ENCODE data around the gene RBM22. TPM values are rescaled to one million over a fixed set of nuclear protein-coding genes. Genes with fewer than 3 reads are reported as not detected.

The RBM22 gene
- total RNA-seq, 1 experiment from 2014 or later = 34.0 TPM

DNA sequence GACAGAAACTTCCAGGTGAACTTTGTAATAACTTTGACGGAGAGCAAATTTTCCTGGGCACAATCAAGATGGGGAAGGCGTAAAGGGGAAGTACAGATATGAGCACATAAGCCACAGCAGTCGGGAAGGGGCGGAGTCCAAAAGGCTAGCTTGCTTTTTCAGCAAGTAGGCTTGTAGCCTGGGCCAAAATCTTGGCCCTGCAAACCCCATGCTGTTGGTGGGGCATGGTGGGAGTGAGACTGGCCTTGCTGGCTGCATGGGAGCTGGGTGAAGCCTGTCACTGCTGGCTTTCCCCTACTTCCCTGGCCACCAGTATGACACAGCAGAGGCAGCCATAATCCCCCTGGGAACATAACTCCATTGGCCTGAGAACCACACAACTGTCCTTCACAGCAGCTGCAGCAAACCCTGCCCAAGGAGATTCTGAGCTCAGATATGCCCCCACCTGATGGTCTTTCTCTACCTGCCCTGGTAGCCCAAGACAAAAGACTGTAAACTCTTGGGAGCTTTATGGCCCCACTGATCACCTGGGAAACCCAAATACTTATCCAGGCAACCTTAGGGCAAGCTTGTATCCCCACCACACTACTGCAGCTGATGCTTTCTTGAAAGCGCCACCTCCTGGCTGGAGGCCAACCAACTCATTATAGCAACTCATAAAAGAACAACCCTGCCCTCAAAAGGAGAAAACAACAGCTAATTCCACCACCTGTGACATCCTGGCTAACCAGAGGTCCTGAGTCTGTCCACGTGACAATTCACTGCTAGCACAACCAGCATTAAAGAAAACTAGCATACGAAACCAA, 33.9 kb upstream of the RBM22 start:
- ATAC-seq (peak; percentile 60), DNase-seq (ENCODE audit: low spot score) (peak; percentile 21)
- no peak overlapping the region for H3K4me3 Mint-ChIP-seq
- CTCF ChIA-PET = interaction anchor here (0.6 to 2.4 kb wide), 16 partner anchors 8 to 518 kb away, joined by 3 to 17 read pairs (median 4); partner anchors contain the start of genes DCTN4, GM2A, RBM22 and SMIM3
- H3K9me3 Mint-ChIP-seq = peaks cover 27% of the 10 kb centered on the region
- H3K4me1 Mint-ChIP-seq = peaks cover 29% of the 10 kb centered on the region
- POLR2A ChIA-PET = no interaction called here
- H3K27me3 Mint-ChIP-seq (ENCODE audit: low read depth) = no peaks in the 10 kb centered on the region
- H3K27ac Mint-ChIP-seq = no peak overlapping the region
- H3K36me3 Mint-ChIP-seq = peaks cover 65% of the 10 kb centered on the region
- TF ChIP-seq, protein P1, sequence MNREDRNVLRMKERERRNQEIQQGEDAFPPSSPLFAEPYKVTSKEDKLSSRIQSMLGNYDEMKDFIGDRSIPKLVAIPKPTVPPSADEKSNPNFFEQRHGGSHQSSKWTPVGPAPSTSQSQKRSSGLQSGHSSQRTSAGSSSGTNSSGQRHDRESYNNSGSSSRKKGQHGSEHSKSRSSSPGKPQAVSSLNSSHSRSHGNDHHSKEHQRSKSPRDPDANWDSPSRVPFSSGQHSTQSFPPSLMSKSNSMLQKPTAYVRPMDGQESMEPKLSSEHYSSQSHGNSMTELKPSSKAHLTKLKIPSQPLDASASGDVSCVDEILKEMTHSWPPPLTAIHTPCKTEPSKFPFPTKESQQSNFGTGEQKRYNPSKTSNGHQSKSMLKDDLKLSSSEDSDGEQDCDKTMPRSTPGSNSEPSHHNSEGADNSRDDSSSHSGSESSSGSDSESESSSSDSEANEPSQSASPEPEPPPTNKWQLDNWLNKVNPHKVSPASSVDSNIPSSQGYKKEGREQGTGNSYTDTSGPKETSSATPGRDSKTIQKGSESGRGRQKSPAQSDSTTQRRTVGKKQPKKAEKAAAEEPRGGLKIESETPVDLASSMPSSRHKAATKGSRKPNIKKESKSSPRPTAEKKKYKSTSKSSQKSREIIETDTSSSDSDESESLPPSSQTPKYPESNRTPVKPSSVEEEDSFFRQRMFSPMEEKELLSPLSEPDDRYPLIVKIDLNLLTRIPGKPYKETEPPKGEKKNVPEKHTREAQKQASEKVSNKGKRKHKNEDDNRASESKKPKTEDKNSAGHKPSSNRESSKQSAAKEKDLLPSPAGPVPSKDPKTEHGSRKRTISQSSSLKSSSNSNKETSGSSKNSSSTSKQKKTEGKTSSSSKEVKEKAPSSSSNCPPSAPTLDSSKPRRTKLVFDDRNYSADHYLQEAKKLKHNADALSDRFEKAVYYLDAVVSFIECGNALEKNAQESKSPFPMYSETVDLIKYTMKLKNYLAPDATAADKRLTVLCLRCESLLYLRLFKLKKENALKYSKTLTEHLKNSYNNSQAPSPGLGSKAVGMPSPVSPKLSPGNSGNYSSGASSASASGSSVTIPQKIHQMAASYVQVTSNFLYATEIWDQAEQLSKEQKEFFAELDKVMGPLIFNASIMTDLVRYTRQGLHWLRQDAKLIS (CRISPR knock-in tag; IDR thresholded peaks at IDR 0.05; ENCODE audit: borderline replicate concordance) = no peak
- no peak for TF ChIP-seq NR3C1 (CRISPR knock-in tag; conservative IDR thresholded peaks at IDR 0.05; ENCODE audit: low read depth)
- TF ChIP-seq, protein P2, sequence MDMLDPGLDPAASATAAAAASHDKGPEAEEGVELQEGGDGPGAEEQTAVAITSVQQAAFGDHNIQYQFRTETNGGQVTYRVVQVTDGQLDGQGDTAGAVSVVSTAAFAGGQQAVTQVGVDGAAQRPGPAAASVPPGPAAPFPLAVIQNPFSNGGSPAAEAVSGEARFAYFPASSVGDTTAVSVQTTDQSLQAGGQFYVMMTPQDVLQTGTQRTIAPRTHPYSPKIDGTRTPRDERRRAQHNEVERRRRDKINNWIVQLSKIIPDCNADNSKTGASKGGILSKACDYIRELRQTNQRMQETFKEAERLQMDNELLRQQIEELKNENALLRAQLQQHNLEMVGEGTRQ (CRISPR knock-in tag; IDR thresholded peaks at IDR 0.05) = no peak
- TF ChIP-seq, protein P3, sequence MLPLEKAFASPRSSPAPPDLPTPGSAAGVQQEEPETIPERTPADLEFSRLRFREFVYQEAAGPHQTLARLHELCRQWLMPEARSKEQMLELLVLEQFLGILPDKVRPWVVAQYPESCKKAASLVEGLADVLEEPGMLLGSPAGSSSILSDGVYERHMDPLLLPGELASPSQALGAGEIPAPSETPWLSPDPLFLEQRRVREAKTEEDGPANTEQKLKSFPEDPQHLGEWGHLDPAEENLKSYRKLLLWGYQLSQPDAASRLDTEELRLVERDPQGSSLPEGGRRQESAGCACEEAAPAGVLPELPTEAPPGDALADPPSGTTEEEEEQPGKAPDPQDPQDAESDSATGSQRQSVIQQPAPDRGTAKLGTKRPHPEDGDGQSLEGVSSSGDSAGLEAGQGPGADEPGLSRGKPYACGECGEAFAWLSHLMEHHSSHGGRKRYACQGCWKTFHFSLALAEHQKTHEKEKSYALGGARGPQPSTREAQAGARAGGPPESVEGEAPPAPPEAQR (CRISPR knock-in tag; IDR thresholded peaks at IDR 0.05) = no peak
- TF ChIP-seq, protein P4, sequence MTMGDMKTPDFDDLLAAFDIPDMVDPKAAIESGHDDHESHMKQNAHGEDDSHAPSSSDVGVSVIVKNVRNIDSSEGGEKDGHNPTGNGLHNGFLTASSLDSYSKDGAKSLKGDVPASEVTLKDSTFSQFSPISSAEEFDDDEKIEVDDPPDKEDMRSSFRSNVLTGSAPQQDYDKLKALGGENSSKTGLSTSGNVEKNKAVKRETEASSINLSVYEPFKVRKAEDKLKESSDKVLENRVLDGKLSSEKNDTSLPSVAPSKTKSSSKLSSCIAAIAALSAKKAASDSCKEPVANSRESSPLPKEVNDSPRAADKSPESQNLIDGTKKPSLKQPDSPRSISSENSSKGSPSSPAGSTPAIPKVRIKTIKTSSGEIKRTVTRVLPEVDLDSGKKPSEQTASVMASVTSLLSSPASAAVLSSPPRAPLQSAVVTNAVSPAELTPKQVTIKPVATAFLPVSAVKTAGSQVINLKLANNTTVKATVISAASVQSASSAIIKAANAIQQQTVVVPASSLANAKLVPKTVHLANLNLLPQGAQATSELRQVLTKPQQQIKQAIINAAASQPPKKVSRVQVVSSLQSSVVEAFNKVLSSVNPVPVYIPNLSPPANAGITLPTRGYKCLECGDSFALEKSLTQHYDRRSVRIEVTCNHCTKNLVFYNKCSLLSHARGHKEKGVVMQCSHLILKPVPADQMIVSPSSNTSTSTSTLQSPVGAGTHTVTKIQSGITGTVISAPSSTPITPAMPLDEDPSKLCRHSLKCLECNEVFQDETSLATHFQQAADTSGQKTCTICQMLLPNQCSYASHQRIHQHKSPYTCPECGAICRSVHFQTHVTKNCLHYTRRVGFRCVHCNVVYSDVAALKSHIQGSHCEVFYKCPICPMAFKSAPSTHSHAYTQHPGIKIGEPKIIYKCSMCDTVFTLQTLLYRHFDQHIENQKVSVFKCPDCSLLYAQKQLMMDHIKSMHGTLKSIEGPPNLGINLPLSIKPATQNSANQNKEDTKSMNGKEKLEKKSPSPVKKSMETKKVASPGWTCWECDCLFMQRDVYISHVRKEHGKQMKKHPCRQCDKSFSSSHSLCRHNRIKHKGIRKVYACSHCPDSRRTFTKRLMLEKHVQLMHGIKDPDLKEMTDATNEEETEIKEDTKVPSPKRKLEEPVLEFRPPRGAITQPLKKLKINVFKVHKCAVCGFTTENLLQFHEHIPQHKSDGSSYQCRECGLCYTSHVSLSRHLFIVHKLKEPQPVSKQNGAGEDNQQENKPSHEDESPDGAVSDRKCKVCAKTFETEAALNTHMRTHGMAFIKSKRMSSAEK (CRISPR knock-in tag; IDR thresholded peaks at IDR 0.05; ENCODE audit: borderline replicate concordance) = no peak
- TF ChIP-seq, protein P5, sequence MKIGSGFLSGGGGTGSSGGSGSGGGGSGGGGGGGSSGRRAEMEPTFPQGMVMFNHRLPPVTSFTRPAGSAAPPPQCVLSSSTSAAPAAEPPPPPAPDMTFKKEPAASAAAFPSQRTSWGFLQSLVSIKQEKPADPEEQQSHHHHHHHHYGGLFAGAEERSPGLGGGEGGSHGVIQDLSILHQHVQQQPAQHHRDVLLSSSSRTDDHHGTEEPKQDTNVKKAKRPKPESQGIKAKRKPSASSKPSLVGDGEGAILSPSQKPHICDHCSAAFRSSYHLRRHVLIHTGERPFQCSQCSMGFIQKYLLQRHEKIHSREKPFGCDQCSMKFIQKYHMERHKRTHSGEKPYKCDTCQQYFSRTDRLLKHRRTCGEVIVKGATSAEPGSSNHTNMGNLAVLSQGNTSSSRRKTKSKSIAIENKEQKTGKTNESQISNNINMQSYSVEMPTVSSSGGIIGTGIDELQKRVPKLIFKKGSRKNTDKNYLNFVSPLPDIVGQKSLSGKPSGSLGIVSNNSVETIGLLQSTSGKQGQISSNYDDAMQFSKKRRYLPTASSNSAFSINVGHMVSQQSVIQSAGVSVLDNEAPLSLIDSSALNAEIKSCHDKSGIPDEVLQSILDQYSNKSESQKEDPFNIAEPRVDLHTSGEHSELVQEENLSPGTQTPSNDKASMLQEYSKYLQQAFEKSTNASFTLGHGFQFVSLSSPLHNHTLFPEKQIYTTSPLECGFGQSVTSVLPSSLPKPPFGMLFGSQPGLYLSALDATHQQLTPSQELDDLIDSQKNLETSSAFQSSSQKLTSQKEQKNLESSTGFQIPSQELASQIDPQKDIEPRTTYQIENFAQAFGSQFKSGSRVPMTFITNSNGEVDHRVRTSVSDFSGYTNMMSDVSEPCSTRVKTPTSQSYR (CRISPR knock-in tag; IDR thresholded peaks at IDR 0.05) = no peak
- TF ChIP-seq KAT7 (CRISPR knock-in tag; IDR thresholded peaks at IDR 0.05; ENCODE audit: borderline replicate concordance) = no peak
- TF ChIP-seq SP1 (CRISPR knock-in tag; conservative IDR thresholded peaks at IDR 0.05) = no peak
- no peak for TF ChIP-seq NFYB (CRISPR knock-in tag; conservative IDR thresholded peaks at IDR 0.05; ENCODE audit: low read depth)
- TF ChIP-seq ZNF138 (CRISPR knock-in tag; conservative IDR thresholded peaks at IDR 0.05) = no peak

Measured in WTC11 (cell line).